Activated naive CD4-positive, alpha-beta T cell treated with anti-CD3 and anti-CD28 coated beads for 36 hours (primary cell): ENCODE data around the gene SPATA3. TPM values are rescaled to one million over a fixed set of nuclear protein-coding genes. Genes with fewer than 3 reads are reported as not detected.

ENCODE experiments used
- CTCF ChIA-PET: fragments of 350-600 bp; sonication (Branson Sonifier 250); formaldehyde crosslinking; loops from one replicate; lab custom pipeline; 2021; ENCODE audit warnings: antibody characterized with exemption; lab: Charles Lee
- DNase-seq: peaks from one replicate; pipeline ENCODE4 v3.0.0-alpha.2; 2020
- H3K27ac Mint-ChIP-seq: one replicate; pipeline ENCODE4 v1.8.0; 2021; ENCODE audit warnings: mild to moderate bottlenecking, mixed read lengths
- H3K27me3 Mint-ChIP-seq: one replicate; pipeline ENCODE4 v1.8.0; 2021; ENCODE audit warnings: low read depth, mixed read lengths
- H3K36me3 Mint-ChIP-seq: one replicate; pipeline ENCODE4 v1.8.0; 2021; ENCODE audit warnings: low read depth, mixed read lengths
- H3K4me1 Mint-ChIP-seq: one replicate; pipeline ENCODE4 v1.8.0; 2021; ENCODE audit warnings: low read depth, mixed read lengths
- H3K4me3 Mint-ChIP-seq: one replicate; pipeline ENCODE4 v1.8.0; 2021; ENCODE audit warnings: mild to moderate bottlenecking, moderate library complexity, mixed read lengths
- H3K9me3 Mint-ChIP-seq: one replicate; pipeline ENCODE4 v1.8.0; 2021; ENCODE audit warnings: mixed read lengths
- intact Hi-C: fragments of 100-400 bp; cut with micrococcal nuclease; formaldehyde crosslinking; loops from one replicate; pipeline ENCODE4 v1.15.1; 2023
- total RNA-seq, 2 experiments: library from RNA; stranded (reverse); gene quantifications; one replicate each; pipeline ENCODE4 v1.2.3, GENCODE V29; 2021

Gene SPATA3
- total RNA-seq, 2 experiments from 2014 or later = not detected

DNA sequence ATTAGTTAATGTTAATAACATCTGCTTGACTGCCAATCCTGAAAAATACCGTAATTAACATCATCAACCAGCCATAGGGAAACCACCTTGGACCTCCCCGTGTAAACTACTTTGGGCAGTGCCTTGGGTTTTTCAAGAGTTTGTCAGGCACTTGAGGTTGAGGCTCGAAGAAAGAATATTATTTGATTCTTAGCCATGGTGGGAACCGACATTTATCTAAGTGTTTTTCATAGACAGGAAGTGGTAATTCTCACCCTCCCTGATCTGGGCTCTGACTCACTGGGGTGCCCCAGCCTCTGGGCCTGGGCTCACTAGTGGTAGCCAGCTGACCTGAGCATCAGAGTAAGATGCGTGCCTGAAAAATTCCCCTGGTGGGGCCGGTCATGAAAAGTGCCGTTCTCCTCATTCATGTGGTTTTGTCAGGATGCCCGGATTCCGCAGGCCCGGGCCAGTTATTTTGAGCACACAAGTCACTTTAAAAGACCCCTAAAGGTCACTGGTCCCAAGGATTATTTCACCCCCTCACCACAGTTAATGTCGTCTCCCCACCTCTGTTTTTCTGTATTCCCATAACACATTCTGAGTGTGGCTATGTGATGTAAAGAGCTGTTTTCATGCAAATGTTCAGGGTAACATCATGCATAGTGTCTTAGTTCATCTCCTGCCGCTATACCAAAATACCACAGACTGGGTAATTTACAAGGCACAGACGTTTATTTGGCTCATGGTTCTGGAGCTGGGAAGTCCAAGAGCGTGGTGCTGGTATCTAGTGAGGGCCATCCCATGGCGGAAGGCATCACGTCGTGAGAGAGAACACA, 21.6 kb upstream of the SPATA3 start:
- no peaks in the 10 kb centered on the region for H3K36me3 Mint-ChIP-seq
- no peak overlapping the region for H3K4me3 Mint-ChIP-seq
- H3K27ac Mint-ChIP-seq = peak overlapping the region; percentile 73
- peak; percentile 87 for DNase-seq
- H3K4me1 Mint-ChIP-seq = peaks cover 21% of the 10 kb centered on the region
- H3K9me3 Mint-ChIP-seq = no peaks in the 10 kb centered on the region
- intact Hi-C loops = loop anchor here (1.0 kb wide), 5 partner anchors 10 to 69 kb away; no protein-coding TSS in a partner anchor
- CTCF ChIA-PET = interaction anchor here (0.6 to 1.9 kb wide), 6 partner anchors 11 to 169 kb away, joined by 3 to 6 read pairs (median 5); no protein-coding TSS in a partner anchor
- H3K27me3 Mint-ChIP-seq = peaks cover 5% of the 10 kb centered on the region

- CTCF ChIA-PET = interaction anchor here (1.9 kb wide), 2 partner anchors 9 to 128 kb away, joined by 5 to 6 read pairs; no protein-coding TSS in a partner anchor
- Mint-ChIP-seq H3K27ac (no peak overlapping the region), H3K4me1 (peaks cover 24% of the 10 kb centered on the region), H3K27me3 (peaks cover 5% of the 10 kb centered on the region), H3K36me3 (no peaks in the 10 kb centered on the region), H3K4me3 (no peak overlapping the region), H3K9me3 (no peaks in the 10 kb centered on the region)
- intact Hi-C loops = no loop called here
- DNase-seq = no peak
Measured at GRCh38 chr2:230975927-230976326, 20.0 kb upstream of the SPATA3 start.

DNA sequence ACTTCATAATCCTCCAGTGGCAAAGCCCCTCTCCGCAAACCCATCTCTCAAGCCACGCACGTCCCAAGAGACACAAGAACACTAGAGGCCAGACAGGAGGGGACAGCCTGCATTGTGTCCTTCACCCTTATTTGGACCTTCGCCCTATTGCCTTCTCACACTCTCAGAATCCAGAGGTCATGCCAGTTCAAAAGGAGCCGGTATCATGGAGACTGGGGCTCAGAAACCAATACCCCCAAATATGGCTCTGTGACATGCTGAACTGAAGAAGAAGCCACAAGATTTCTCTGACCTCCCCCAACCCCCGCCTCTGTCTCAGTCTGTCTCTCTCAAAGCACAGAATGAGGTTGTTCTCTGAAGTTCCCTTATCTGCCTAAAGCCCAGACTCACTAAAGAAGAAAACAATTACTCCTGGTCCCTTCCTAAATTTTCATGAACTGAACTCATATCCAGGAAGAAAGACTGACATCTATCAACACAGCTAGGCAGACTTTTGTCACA, 19.2 kb upstream of the SPATA3 start:
- CTCF ChIA-PET = interaction anchor here (1.9 kb wide), 1 partner anchor 129 kb away, joined by 6 read pairs; no protein-coding TSS in a partner anchor
- H3K9me3 Mint-ChIP-seq = no peaks in the 10 kb centered on the region
- H3K4me1 Mint-ChIP-seq = peaks cover 28% of the 10 kb centered on the region
- H3K4me3 Mint-ChIP-seq = no peak overlapping the region
- DNase-seq = no peak
- H3K27ac Mint-ChIP-seq = no peak overlapping the region
- H3K27me3 Mint-ChIP-seq = peaks cover 9% of the 10 kb centered on the region
- H3K36me3 Mint-ChIP-seq = no peaks in the 10 kb centered on the region
- intact Hi-C loops = no loop called here

GRCh38 chr2:230980468-230980867, 15.5 kb upstream of the SPATA3 start:
- Mint-ChIP-seq H3K27me3 (peaks cover 11% of the 10 kb centered on the region), H3K27ac (no peak overlapping the region), H3K36me3 (no peaks in the 10 kb centered on the region), H3K9me3 (no peaks in the 10 kb centered on the region), H3K4me1 (peaks cover 27% of the 10 kb centered on the region), H3K4me3 (no peak overlapping the region)
- intact Hi-C loops = no loop called here
- DNase-seq = no peak
- CTCF ChIA-PET = interaction anchor here (0.8 to 1.1 kb wide), 2 partner anchors 55 to 156 kb away, joined by 4 to 6 read pairs; no protein-coding TSS in a partner anchor

- Mint-ChIP-seq H3K27me3 (peaks cover 10% of the 10 kb centered on the region), H3K4me1 (peaks cover 32% of the 10 kb centered on the region), H3K27ac (peak overlapping the region; percentile 10), H3K4me3 (no peak overlapping the region), H3K9me3 (no peaks in the 10 kb centered on the region), H3K36me3 (no peaks in the 10 kb centered on the region)
- CTCF ChIA-PET = interaction anchor here (0.6 to 1.4 kb wide), 5 partner anchors 13 to 79 kb away, joined by 3 to 6 read pairs (median 4); no protein-coding TSS in a partner anchor
- DNase-seq = peak; percentile 40
- intact Hi-C loops = no loop called here
Measured at GRCh38 chr2:230981704-230982103, 14.2 kb upstream of the SPATA3 start.

DNA sequence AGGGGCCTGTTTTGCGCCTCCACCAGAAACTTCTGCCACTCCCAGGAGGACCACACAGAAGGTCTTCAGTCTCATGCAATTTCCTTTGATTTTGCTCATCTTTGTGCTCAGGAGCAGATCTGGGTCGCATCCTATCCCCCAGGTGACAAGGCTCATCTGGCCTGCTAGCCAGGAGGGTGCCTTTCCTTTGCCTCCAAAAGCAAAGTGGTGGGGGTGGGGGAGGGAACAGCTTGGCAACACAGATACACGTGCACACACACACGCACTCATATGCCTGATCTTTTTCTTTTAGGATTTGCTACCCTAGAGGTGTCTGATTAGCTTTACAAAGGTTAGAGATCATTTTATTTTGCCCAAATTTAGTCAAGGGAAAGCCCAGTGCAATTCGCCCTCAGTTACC, 13.8 kb upstream of the SPATA3 start:
- intact Hi-C loops = no loop called here
- Mint-ChIP-seq H3K27me3 (peaks cover 13% of the 10 kb centered on the region), H3K9me3 (no peaks in the 10 kb centered on the region), H3K4me3 (no peak overlapping the region), H3K27ac (no peak overlapping the region), H3K4me1 (peaks cover 36% of the 10 kb centered on the region), H3K36me3 (no peaks in the 10 kb centered on the region)
- no peak for DNase-seq
- CTCF ChIA-PET = interaction anchor here (0.6 to 1.4 kb wide), 6 partner anchors 11 to 1535 kb away, joined by 3 to 4 read pairs (median 3); no protein-coding TSS in a partner anchor

DNA sequence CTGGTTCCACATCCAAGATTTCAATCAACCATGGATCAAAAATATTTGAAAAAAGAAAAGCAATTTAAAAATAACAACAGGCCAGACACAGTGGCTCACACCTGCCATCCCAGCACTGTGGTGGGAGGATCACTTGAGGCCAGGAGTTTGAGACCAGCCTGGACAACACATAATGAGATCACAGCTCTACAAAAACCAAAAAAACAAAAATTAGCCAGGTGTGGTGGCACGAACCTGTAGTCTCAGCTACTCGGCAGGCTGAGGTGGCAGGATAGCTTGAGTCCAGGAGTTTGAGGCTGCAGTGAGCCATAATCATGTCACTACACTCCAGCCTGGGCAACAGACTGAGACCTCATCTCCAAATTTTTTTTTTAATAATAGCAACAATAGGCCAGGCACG, 13.4 kb upstream of the SPATA3 start:
- Mint-ChIP-seq H3K36me3 (no peaks in the 10 kb centered on the region), H3K4me3 (no peak overlapping the region), H3K9me3 (no peaks in the 10 kb centered on the region), H3K27ac (no peak overlapping the region), H3K4me1 (peaks cover 36% of the 10 kb centered on the region), H3K27me3 (peaks cover 11% of the 10 kb centered on the region)
- intact Hi-C loops = no loop called here
- no peak for DNase-seq
- CTCF ChIA-PET = interaction anchor here (0.7 to 2.9 kb wide), 6 partner anchors 10 to 1535 kb away, joined by 3 to 13 read pairs (median 3); partner anchors contain the start of gene GPR55

- no peaks in the 10 kb centered on the region for H3K36me3 Mint-ChIP-seq
- no peak overlapping the region for H3K27ac Mint-ChIP-seq
- CTCF ChIA-PET = interaction anchor here (1.2 to 7.3 kb wide), 4 partner anchors 24 to 160 kb away, joined by 3 to 151 read pairs (median 30); partner anchors contain the start of gene GPR55
- H3K4me1 Mint-ChIP-seq = peaks cover 36% of the 10 kb centered on the region
- no peaks in the 10 kb centered on the region for H3K9me3 Mint-ChIP-seq
- H3K4me3 Mint-ChIP-seq = no peak overlapping the region
- H3K27me3 Mint-ChIP-seq = peaks cover 14% of the 10 kb centered on the region
- intact Hi-C loops = no loop called here
- DNase-seq = no peak
Measured at GRCh38 chr2:230983566-230983965, 12.4 kb upstream of the SPATA3 start.

- Mint-ChIP-seq H3K4me3 (no peak overlapping the region), H3K27ac (no peak overlapping the region), H3K27me3 (peaks cover 14% of the 10 kb centered on the region), H3K36me3 (no peaks in the 10 kb centered on the region), H3K9me3 (no peaks in the 10 kb centered on the region), H3K4me1 (peaks cover 36% of the 10 kb centered on the region)
- intact Hi-C loops = loop anchor here (1.0 to 5.0 kb wide), 5 partner anchors 10 to 79 kb away; no protein-coding TSS in a partner anchor
- DNase-seq = peak; percentile 84
- CTCF ChIA-PET = interaction anchor here (0.6 to 7.3 kb wide), 17 partner anchors 9 to 525 kb away, joined by 3 to 151 read pairs (median 5); partner anchors contain the start of gene GPR55
Measured at GRCh38 chr2:230984393-230985220, 11.3 kb upstream of the SPATA3 start.

- CTCF ChIA-PET = interaction anchor here (0.7 to 7.3 kb wide), 16 partner anchors 10 to 162 kb away, joined by 3 to 151 read pairs (median 7); partner anchors contain the start of gene GPR55
- intact Hi-C loops = loop anchor here (2.0 to 5.0 kb wide), 2 partner anchors 29 to 67 kb away; no protein-coding TSS in a partner anchor
- Mint-ChIP-seq H3K4me3 (no peak overlapping the region), H3K9me3 (no peaks in the 10 kb centered on the region), H3K4me1 (peaks cover 31% of the 10 kb centered on the region), H3K27ac (no peak overlapping the region), H3K36me3 (no peaks in the 10 kb centered on the region), H3K27me3 (peaks cover 14% of the 10 kb centered on the region)
- DNase-seq = no peak
Measured at GRCh38 chr2:230985519-230986231, 10.2 kb upstream of the SPATA3 start.
